Measurements from ENCODE around the gene SEPTIN10.
"Not testable (repeated sequence)": the region's sequence is repeated elsewhere in the genome, so short reads cannot be mapped to it uniquely, and the experiment has no call there.

SEPTIN10 gene

GRCh38 chr2:109601783-109602182 lies 12.0 kb downstream of the SEPTIN10 start:
- DNase-seq (ENCODE audit: low read depth) = no peak

DNA sequence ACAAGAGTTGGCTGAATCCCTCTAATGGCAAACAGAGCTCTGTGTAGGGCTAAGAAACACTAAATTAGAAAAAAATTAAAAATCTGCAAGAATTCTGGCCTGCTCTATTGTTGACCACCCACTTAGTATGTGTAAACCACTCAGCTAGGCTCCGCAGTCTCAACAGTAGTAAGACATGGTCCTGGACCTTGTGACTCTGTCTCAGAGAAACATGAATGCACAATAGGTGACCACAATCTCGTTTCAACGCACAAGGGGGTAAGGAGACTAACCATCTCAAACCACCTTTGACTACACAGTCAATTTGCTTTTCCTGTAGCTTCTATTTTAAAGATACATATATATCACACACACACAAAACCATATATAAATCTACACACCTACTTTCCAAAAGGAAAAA lies 16.5 kb downstream of the SEPTIN10 start:
- DNase-seq (ENCODE audit: low read depth) = no peak

DNA sequence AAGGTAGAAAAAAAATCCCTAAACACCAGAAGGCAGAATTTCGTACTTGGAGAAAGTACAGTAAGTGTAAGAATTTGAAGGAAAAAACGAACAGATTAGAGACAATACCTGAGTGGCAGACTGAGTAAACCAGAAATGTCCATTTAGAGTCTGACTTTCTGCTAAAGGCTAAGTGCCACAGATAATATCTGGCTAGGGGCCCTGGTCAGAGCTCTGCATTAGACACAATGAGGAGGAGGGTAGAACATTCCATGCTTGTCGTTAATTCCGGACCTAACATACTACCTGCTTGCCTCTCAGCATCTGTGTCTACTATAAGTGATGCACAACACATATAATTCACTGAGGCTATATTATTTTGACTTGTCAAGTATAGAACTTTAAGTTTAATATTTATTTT lies 18.1 kb downstream of the SEPTIN10 start:
- no peak for DNase-seq (ENCODE audit: low read depth)

- DNase-seq (ENCODE audit: low read depth) = no peak
Measured at GRCh38 chr2:109594246-109594885, 19.4 kb downstream of the SEPTIN10 start.

DNA sequence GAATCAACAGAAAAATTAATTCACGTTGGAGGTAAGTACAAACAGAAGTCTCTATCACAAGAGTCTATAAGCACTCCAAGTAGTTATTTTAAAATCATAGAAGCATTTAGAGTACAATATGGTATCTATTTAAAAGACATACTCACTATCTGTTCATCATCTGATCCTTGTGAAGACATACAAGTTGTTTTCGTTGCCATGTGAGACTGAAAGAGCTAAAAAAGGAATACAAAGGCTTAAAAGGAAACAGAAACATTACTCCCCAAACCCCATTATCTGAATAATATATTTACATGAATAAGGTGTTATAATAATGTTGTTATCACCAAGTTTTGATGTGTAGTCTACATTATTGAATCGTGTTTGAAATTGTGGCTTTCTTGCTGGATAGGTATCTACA lies 20.9 kb downstream of the SEPTIN10 start:
- no peak for DNase-seq (ENCODE audit: low read depth)

DNA sequence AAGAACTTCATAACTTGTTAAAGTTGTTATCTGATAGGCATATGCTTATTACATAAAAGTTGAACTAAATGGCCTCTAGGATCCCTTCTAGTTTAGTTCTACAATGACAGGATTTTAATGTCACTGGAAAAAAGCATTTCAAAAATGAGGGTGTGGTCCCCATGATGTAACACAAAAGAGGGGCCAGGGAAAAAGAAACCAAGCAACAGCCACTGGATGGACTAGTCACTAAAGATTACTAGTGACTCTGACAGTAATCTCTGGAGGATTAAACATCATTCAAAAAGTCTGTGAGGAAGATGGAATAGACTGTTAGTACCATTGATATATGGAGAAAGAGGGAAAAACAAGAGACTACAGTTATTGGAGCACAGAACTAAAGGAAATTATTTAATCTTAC lies 22.6 kb downstream of the SEPTIN10 start:
- DNase-seq (ENCODE audit: low read depth) = no peak

- no peak for DNase-seq (ENCODE audit: low read depth)
Measured at GRCh38 chr2:109586687-109587086, 27.1 kb downstream of the SEPTIN10 start.

DNA sequence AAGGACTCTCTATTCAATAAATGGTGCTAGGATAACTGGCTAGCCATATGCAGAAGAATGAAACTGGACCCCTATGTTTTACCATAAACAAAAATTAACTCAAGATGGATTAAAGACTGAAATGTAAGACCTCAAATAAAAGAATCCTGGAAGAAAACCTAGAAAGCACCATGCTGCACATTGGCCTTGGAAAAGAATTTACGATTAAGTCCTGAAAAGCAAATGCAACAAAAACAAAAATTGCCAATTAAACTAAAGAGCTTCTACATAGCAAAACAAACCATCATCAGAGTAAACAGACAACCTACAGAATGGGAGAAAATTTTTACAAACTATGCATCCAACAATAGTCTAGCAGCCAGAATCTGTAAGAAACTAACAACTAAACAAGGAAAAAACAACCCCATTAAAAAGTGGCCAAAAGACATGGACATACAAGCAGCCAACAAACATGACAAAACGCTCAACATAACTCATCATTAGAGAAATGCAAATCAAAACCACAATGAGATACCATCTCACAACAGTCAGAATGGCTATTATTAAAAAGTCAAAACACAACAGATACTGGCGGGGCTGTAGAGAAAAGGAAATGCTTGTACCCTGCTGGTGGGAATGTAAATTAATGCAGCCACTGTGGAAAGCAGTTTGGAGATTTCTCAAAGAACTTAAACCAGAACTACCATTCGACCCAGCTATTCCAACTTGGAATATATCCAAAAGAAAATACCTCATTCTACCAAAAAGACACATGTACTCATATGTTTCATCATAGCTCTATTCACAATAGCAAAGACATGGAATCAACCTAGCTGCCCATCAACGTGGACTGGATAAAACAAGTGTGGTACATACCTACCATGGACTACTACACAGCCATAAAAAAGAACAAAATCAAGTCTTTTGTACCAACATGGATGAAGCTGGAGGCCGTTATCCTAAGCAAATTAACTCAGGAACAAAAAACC lies 30.6 kb downstream of the SEPTIN10 start:
- DNase-seq (ENCODE audit: low read depth) = no peak

DNA sequence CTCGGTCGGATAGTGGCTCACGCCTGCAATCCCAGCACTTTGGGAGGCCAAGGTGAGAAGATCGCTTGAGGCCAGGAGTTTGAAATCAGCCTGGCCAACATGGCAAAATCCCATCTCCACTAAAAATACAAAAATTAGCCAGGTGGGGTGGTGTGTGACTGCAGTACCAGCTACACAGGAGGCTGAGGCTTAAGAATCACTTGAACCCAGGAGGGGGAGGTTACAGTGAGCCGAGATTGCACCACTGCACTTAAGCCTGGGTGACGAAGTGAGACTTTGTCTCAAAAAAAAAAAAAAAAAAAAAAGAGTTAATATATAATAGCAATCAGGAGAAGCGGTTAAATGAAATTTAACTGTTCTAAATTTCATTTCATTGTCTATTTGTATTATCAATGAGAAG lies 36.1 kb downstream of the SEPTIN10 start:
- not testable (repeated sequence) for DNase-seq (ENCODE audit: low read depth)

- DNase-seq (ENCODE audit: low read depth) = no peak
Measured at GRCh38 chr2:109575373-109575772, 38.4 kb downstream of the SEPTIN10 start.

DNA sequence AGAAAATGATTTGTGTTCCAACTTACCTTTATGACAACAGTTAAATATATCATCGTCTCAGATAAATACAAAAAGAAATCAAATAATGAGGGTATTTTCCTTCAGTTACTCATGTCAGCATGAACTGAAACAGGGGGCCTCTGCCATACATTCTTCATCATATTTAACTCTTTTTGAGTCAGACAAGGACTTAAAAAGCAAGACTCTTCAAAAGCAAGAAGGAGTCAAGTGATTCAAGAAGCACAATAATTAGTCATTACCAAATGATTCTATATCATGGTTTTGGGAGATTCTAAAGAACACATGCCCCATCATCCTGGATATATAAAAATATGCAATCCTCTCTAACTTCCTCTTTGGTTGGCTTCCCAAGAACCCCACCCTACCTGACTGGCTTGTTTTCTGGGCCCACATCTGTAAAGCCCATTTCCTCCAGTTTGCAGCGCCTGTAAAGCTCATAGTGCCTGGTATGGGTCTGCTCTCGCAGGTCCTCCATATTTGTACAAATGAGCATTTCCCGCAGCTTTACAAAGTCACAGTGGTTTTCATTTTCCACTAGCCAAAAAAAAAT lies 49.7 kb downstream of the SEPTIN10 start:
- no peak for DNase-seq (ENCODE audit: low read depth)

- no peak for DNase-seq (ENCODE audit: low read depth)
Measured at GRCh38 chr2:109563288-109563687, 50.5 kb downstream of the SEPTIN10 start.

- DNase-seq (ENCODE audit: low read depth) = no peak
Measured at GRCh38 chr2:109562421-109562820, 51.3 kb downstream of the SEPTIN10 start.

DNA sequence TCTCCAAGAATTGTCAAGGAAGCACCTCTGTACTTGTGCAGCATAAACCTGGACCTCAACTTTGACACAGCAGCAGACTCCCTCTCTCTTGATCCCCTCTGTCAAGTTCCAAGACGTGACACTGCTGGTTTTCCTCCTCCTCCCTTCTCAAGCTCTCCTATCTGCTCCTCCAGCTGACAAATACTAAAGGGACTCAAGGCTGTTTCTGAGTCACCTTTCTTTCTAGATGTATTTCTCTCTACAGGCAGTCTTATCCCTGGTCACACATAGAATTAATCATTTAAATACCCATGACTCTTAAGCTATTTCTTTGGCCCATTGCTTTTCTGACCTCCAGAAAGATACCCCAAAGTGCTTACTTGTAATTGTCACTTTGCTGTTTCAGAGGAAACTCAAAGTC lies 53.5 kb downstream of the SEPTIN10 start:
- no peak for DNase-seq (ENCODE audit: low read depth)

- no peak for DNase-seq (ENCODE audit: low read depth)
Measured at GRCh38 chr2:109558076-109558882, 55.5 kb downstream of the SEPTIN10 start.

- DNase-seq (ENCODE audit: low read depth) = no peak
Measured at GRCh38 chr2:109557309-109557708, 56.5 kb downstream of the SEPTIN10 start.

- no peak for DNase-seq (ENCODE audit: low read depth)
Measured at GRCh38 chr2:109555346-109555900, 58.3 kb downstream of the SEPTIN10 start.

GRCh38 chr2:109554758-109555157 lies 59.0 kb downstream of the SEPTIN10 start:
- DNase-seq (ENCODE audit: low read depth) = no peak

- DNase-seq (ENCODE audit: low read depth) = no peak
Measured at GRCh38 chr2:109549016-109549590, 64.7 kb downstream of the SEPTIN10 start.

DNA sequence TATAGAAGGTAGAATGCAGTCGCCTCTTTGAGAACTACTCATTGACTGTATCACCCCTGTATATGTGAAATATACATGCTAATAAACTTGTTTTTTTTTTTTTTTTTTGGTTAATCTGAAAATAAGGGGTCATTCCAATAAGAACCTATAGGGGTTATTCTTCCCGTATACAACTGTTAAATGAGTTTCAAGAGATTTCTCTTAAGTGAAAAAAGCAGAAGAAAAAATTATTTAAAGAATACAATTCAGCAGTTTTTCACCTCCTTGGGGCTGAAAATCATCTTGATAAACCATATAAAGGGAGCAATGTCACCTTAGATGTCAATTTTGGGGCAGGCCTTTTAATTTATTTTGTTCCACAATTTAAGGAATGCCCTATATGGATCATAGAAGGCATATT lies 66.5 kb downstream of the SEPTIN10 start:
- no peak for DNase-seq (ENCODE audit: low read depth)
